Endometrium (tissue), 2 donors: ENCODE results near the gene NCAM1.

Experiments used
- FAIRE-seq: peaks from 2 replicates; lab custom pipeline; 2012; peaks lifted over from hg19 to GRCh38; lab: Jason Lieb, UNC
- donor health status: control.
- donor health status: control.

The NCAM1 gene

GRCh38 chr11:113311536-113311935 lies 350.3 kb downstream of the NCAM1 start:
- no peak for FAIRE-seq

- FAIRE-seq = no peak
Measured at GRCh38 chr11:113313601-113314000, 352.4 kb downstream of the NCAM1 start.

- no peak for FAIRE-seq
Measured at GRCh38 chr11:113314065-113314388, 352.8 kb downstream of the NCAM1 start.

- no peak for FAIRE-seq
Measured at GRCh38 chr11:113314389-113315301, 353.4 kb downstream of the NCAM1 start, which contains the start of gene TTC12. TSS of gene TTC12 (plus strand) at chr11:113314583. CDS start at chr11:113316258, 1,675 bp downstream.

GRCh38 chr11:113315811-113316210 lies 354.6 kb downstream of the NCAM1 start:
- no peak for FAIRE-seq

GRCh38 chr11:113316256-113316655 lies 355.0 kb downstream of the NCAM1 start:
- FAIRE-seq = peak; percentile 15

- FAIRE-seq = no peak
Measured at GRCh38 chr11:113317339-113317738, 356.1 kb downstream of the NCAM1 start.

- FAIRE-seq = no peak
Measured at GRCh38 chr11:113319085-113319484, 357.9 kb downstream of the NCAM1 start.

- FAIRE-seq = no peak
Measured at GRCh38 chr11:113322158-113322557, 360.9 kb downstream of the NCAM1 start.

GRCh38 chr11:113324250-113324649 lies 363.0 kb downstream of the NCAM1 start:
- FAIRE-seq = no peak
